T-helper 17 cell (primary cell): ENCODE measurements around the gene MSRB2. TPM values are rescaled to one million over a fixed set of nuclear protein-coding genes. Genes with fewer than 3 reads are reported as not detected.

Source experiments
- ATAC-seq: fragments of 150-1000 bp; cut with Tn5 transposase; 2 replicates; pipeline ENCODE4 v1.10.0; 2021; ENCODE audit warnings: mild to moderate bottlenecking, moderate library complexity
- DNase-seq, 3 donors: peaks; one replicate each; pipeline versions ENCODE4 v3.0.0 to v3.0.0-alpha.2; 2020 to 2021
- H3K9me3 ChIP-seq: one replicate; pipeline ENCODE4 v1.7.0; 2013; ENCODE audit warnings: low read length, mild to moderate bottlenecking; ENCODE audit not compliant: control insufficient read depth, poor library complexity, severe bottlenecking
- H3K27ac Mint-ChIP-seq: one replicate; pipeline ENCODE4 v1.8.0; 2022; ENCODE audit warnings: mild to moderate bottlenecking, moderate library complexity, mixed read lengths
- H3K27me3 Mint-ChIP-seq: one replicate; pipeline ENCODE4 v1.8.0; 2022; ENCODE audit warnings: mixed read lengths
- H3K36me3 Mint-ChIP-seq: one replicate; pipeline ENCODE4 v1.8.0; 2022; ENCODE audit warnings: low read depth, mixed read lengths
- H3K4me1 Mint-ChIP-seq: one replicate; pipeline ENCODE4 v1.8.0; 2022; ENCODE audit warnings: mild to moderate bottlenecking, mixed read lengths
- H3K4me3 Mint-ChIP-seq: one replicate; pipeline ENCODE4 v1.8.0; 2022; ENCODE audit warnings: mild to moderate bottlenecking, moderate library complexity, mixed read lengths
- total RNA-seq, 4 donors: library from RNA in 2 of 4; stranded (reverse) in 2 of 4; gene quantifications; one replicate each; pipeline ENCODE4 v1.2.3 and lab custom pipeline; 2022 to 2026

Gene MSRB2
- total RNA-seq, 2 donors from 2014 or later: 1.1 to 6.2 TPM

DNA sequence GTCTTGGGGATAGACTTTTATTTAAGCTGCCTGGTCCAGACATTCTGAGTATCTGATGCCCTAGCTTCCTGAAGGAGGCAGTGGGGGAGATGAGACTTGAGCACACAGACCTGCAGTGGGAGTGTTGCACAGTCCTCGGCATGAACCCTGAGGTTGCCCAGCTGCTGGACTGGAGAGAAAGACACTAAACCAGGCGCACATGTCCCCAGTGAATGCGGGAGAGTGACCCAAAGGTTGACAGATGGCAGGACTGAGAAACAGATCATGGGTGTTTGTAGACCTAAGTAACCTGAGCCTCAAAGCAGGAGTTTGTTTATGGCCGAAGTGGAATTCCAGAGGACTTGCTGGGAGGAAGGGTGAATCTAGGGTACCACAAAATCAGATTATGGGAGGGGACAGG lies 15.7 kb upstream of the MSRB2 start:
- Mint-ChIP-seq H3K27ac (no peak overlapping the region), H3K36me3 (peaks cover 3% of the 10 kb centered on the region), H3K27me3 (peaks cover 63% of the 10 kb centered on the region), H3K4me3 (no peak overlapping the region), H3K4me1 (no peaks in the 10 kb centered on the region)
- no peak for DNase-seq
- no peak for ATAC-seq
- H3K9me3 ChIP-seq: no peaks in the 10 kb centered on the region

DNA sequence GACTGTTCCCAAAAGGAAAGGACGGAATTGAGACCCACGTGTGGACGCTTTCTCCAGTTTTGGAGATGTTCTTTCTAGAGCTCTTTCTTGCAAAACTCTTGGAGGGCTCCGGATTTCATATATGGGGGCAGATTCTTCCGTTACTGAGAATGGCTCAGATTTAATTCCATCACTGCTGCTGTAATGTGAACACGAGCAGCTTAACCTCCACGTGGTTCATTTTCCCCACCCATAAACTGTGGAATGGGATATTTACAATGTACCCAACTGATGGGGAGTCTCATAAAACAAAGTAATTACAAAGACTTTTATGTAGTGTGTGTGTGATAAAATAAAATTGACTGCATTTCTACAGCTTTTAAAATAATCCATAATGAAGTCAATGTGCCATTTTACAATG lies 15.1 kb upstream of the MSRB2 start:
- H3K27me3 Mint-ChIP-seq: peaks cover 62% of the 10 kb centered on the region
- H3K9me3 ChIP-seq: no peaks in the 10 kb centered on the region
- H3K4me1 Mint-ChIP-seq: no peaks in the 10 kb centered on the region
- peaks cover 3% of the 10 kb centered on the region for H3K36me3 Mint-ChIP-seq
- ATAC-seq (no peak), DNase-seq (no peak)
- H3K4me3 Mint-ChIP-seq: no peak overlapping the region
- H3K27ac Mint-ChIP-seq: no peak overlapping the region

DNA sequence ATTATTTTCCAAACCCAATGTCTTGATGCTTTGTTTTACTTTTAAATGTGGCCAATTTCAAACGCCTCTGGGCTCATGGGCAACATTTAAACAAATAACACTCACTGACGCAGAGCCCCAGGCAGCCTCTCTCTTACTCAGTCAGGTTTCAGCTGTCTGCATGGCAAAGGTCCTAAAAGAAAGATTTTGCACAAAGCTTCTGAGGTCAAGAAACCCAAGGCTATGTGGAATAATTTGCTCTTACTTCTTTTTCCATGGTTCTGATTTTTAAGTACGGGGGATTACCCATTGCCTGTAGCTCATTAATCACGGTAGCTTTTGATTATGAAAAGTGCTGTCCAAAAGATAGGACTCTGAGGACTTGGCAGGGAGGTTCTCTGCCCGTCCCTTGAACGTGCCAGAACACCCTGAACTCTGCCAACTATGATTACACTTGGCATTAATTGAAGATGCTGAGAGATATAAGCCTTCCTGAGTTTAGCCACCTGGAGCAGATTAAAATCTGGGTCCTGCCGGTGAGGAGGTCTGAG lies 14.1 kb upstream of the MSRB2 start:
- Mint-ChIP-seq H3K4me3 (no peak overlapping the region), H3K27me3 (peaks cover 56% of the 10 kb centered on the region)

DNA sequence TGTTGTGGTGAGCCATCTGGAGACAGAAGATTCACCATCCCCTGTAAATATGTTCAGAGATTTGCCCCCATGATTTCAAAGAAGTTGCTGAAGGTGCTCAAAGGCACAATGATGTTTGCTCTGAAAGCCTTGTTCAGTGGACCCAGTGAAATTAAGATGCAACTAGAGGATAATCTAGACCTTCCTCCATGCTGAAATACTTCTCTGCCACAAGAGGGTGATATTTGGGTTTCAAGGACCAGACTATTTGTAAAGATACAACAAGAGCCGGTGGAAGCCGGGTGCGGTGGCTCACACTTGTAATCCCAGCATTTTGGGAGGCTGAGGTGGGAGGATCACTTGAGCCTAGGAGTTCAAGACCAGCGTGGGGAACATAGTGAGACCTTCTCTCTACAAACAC lies 13.5 kb upstream of the MSRB2 start:
- Mint-ChIP-seq H3K27ac (no peak overlapping the region), H3K27me3 (peaks cover 50% of the 10 kb centered on the region), H3K4me1 (no peaks in the 10 kb centered on the region), H3K36me3 (peaks cover 3% of the 10 kb centered on the region), H3K4me3 (no peak overlapping the region)
- ATAC-seq: no peak
- DNase-seq: no peak
- H3K9me3 ChIP-seq: no peaks in the 10 kb centered on the region

More for the DNA sequence above, 14.1 kb upstream of the MSRB2 start:
- Mint-ChIP-seq H3K4me1 (no peaks in the 10 kb centered on the region), H3K27ac (no peak overlapping the region), H3K36me3 (peaks cover 3% of the 10 kb centered on the region)
- no peaks in the 10 kb centered on the region for H3K9me3 ChIP-seq
- no peak for ATAC-seq
- DNase-seq: no peak

DNA sequence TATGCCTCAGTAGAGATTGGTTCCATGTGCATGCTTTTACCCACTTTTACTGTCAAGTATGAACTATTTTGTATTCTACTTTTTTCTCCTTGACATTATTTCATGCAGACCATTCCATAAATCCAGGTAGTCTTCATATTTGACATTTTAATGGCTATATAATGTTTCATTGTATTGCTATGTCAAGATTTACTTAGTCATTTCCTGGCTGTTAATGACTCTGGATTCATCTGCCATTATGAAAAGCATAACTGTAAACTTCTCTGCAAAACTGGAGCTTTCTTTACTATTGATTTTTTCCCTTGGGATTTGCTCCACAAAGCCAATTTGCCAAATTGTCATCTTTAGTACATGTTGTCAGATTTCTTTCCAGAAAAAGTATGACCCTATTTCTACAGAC lies 6.8 kb upstream of the MSRB2 start:
- H3K4me3 Mint-ChIP-seq: no peak overlapping the region
- no peaks in the 10 kb centered on the region for H3K4me1 Mint-ChIP-seq
- H3K27me3 Mint-ChIP-seq: peaks cover 5% of the 10 kb centered on the region
- DNase-seq (no peak), ATAC-seq (no peak)
- no peaks in the 10 kb centered on the region for H3K9me3 ChIP-seq
- H3K27ac Mint-ChIP-seq: no peak overlapping the region
- no peaks in the 10 kb centered on the region for H3K36me3 Mint-ChIP-seq

DNA sequence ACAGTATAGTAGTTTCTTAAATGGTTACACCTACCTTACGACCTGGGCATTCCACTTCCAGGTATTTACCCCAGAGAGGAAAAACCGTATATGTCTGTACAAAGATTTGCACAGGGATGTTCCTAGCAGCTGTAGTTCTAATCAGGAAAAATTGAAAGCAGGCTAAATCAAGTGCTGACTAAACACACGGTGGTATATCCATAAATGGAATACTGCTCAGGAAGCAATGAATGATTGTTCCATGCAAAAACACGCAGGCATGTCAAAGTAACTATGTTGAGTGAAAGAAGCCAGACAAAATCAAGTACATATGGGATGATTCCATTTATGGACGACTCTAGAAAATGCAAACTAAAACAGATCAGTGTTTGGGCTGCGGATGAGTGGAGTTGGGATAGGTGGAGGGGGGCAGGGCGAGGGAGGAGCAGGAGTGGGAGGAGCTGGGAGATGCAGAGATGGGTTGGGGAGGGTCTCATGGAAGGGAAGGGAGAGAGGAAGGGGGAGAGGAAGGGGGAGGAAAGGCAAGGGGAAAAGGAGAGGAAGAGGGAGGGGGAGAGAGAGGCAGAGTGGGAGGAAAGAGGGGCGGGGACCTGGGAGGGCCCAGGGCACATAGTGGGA lies 484 bp upstream of the MSRB2 start:
- no peak for DNase-seq
- H3K4me1 Mint-ChIP-seq: peaks cover 22% of the 10 kb centered on the region
- H3K9me3 ChIP-seq: no peaks in the 10 kb centered on the region
- H3K27me3 Mint-ChIP-seq: no peaks in the 10 kb centered on the region
- ATAC-seq: no peak
- H3K27ac Mint-ChIP-seq: peak overlapping the region; percentile 86
- H3K36me3 Mint-ChIP-seq: no peaks in the 10 kb centered on the region
- peak overlapping the region; percentile 93 for H3K4me3 Mint-ChIP-seq

DNA sequence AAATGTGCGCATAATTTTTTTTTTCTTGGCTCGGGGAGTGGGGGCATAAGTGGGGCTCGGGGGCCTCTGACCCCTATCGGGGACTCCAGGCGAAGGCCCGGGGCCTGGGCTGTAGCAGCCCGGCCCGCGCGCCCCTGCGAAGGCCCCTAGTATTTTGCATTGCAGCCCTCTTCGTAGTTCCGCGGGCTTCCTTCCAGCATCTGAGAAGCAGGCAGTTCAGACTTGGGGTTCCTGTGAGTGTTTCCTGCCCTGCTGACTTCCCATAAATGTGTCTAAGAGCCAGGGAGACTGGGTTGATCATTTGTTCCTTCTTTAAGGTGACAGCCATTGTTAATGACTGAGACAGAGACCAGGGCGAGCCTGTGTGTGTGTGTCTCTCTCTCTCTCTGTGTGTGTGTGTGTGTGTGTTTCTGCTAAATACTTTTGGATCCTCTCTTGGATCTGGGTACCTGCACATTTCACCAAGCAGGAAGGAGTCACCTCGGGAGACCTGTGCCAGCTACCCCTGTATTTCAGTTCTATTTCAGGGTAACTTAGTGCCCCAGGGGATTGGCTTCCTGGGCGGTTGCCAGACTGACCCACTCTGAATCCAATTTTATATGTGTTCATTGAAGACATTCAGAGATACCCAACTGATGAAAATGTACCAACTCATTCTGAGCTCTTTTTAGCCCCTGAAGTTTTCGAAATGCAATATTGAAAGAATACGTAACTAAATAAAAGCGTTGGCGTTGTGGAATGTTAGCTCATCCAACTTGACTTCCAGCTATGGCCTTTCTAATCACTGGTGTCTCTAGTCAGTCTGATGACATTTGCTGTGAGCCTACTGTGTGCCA lies 805 bp downstream of the MSRB2 start:
- Mint-ChIP-seq H3K36me3 (no peaks in the 10 kb centered on the region), H3K27ac (peak overlapping the region; percentile 91)

DNA sequence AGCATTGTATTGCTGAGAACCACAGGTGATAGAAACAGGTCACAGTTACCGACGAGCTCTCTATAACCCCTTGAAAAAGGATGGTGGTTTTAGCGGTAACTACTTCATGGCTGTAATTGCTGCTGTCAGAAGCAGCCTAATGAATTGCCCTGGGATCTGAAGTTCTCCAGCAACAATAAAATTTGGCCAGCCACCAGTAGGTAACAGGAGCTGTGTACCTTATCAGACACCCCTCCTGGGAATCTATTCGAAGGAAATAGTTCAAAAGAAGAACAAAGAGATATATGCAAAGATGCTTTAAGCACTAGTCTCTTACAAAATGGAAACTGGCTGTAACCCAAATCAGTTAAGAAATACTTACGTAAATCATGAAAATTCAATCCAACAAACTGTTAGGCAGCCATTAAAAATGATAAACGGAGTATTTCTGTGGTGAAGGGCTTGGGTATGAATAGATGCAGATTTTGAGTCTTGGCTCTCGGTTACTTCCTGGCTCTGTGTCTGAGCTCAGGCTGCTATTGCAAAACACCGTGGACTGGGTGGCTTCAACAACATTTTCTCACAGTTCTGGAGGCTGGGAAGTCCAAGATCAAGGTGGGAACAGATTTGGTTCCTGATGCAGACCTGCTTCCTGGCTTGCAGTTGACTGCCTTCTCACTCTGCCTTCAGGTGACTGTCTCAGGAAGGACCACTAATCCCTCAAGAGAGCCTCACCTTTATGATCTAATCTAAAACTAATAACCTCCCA lies 1.6 kb downstream of the MSRB2 start:
- H3K4me1 Mint-ChIP-seq: peaks cover 26% of the 10 kb centered on the region
- H3K27ac Mint-ChIP-seq: peak overlapping the region; percentile 91
- no peaks in the 10 kb centered on the region for H3K27me3 Mint-ChIP-seq
- H3K9me3 ChIP-seq: no peaks in the 10 kb centered on the region
- peak overlapping the region; percentile 93 for H3K4me3 Mint-ChIP-seq
- DNase-seq (no peak), ATAC-seq (peak; percentile 37)
- H3K36me3 Mint-ChIP-seq: no peaks in the 10 kb centered on the region

More for the DNA sequence above, 805 bp downstream of the MSRB2 start:
- peak in 1 of 3 donors; percentile 6 for DNase-seq
- Mint-ChIP-seq H3K27me3 (no peaks in the 10 kb centered on the region), H3K4me3 (peak overlapping the region; percentile 93), H3K4me1 (peaks cover 26% of the 10 kb centered on the region)
- H3K9me3 ChIP-seq: no peaks in the 10 kb centered on the region
- ATAC-seq: peak; percentile 46

DNA sequence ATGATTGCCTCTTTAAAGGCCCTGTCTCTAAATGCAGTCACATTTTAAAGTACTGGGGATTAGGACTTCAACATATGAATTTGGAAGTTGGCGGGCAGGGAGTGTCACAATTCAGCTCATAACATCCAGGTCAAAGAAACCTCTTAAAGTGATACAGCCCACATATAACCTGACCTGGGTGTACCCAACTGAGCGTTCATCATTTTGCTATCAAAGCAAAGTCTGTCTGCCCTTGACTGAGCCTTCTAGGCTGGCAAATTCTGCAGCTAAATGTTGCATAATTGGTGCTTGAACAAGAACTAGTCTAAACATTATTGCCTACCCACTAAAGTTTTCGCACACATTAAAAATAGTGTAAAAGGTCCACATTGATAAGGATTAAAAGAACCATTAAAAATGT lies 3.7 kb downstream of the MSRB2 start:
- ATAC-seq: no peak
- DNase-seq: no peak
- no peaks in the 10 kb centered on the region for H3K9me3 ChIP-seq
- Mint-ChIP-seq H3K36me3 (peaks cover under 1% of the 10 kb centered on the region), H3K4me1 (peaks cover 26% of the 10 kb centered on the region), H3K4me3 (no peak overlapping the region), H3K27me3 (no peaks in the 10 kb centered on the region), H3K27ac (no peak overlapping the region)

DNA sequence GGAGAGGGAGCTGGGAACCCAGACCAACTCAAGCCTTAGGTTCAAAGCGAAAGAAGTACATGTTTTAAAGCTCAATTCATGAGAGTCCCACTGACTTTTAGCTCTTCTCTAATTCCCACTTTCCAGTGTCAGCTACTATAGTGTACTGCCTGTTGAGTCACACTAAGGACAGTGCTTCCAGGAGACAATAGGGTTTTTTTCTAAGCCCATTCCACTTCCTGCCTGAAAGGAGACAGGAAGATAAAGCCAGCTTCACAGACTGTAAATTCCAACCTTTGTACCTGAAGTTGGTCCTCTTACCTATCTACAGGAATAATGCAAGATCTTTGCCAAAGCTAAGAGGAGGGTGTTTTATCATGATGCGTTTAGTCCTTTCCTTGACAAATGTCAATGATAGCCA lies 4.4 kb downstream of the MSRB2 start:
- no peak overlapping the region for H3K4me3 Mint-ChIP-seq
- H3K4me1 Mint-ChIP-seq: peaks cover 25% of the 10 kb centered on the region
- H3K36me3 Mint-ChIP-seq: peaks cover 7% of the 10 kb centered on the region
- H3K27me3 Mint-ChIP-seq: no peaks in the 10 kb centered on the region
- no peak for DNase-seq
- H3K27ac Mint-ChIP-seq: no peak overlapping the region
- no peak for ATAC-seq
- no peaks in the 10 kb centered on the region for H3K9me3 ChIP-seq

DNA sequence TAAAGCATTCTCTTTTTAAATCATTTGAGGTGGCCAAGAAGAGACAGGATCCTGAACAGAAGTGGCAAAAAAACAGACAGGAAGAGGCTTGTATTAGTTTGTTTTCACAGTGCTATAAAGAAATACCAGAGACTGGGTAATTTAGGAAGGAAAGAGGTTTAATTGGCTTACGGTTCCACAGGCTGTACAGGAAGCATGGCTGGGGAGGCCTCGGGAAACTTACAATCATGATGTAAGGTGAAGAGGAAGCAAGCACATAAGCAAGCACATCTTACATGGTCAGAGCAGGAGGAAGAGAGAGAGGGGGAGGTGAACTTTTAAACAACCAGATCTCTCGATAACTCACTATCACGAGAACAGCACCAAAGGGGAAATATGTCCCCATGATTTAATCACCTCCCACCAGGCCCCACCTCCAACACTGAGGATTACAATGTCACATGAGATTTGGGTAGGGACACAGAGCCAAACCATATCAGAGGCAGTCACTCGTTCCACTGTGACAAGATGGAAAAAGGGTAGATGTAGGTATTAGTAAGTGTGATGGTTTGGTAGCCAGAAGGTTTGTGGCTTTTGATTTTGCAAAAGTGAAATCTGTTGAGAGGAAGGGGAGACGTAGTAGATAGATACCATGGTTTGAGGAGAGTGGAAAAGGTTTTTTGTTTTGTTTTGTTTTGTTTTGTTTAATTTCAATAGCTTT lies 5.1 kb downstream of the MSRB2 start:
- no peak overlapping the region for H3K27ac Mint-ChIP-seq
- H3K4me1 Mint-ChIP-seq: peaks cover 23% of the 10 kb centered on the region
- peak overlapping the region; percentile 19 for H3K4me3 Mint-ChIP-seq
- H3K9me3 ChIP-seq: no peaks in the 10 kb centered on the region
- peaks cover 13% of the 10 kb centered on the region for H3K36me3 Mint-ChIP-seq
- H3K27me3 Mint-ChIP-seq: no peaks in the 10 kb centered on the region
- DNase-seq (no peak), ATAC-seq (no peak)

DNA sequence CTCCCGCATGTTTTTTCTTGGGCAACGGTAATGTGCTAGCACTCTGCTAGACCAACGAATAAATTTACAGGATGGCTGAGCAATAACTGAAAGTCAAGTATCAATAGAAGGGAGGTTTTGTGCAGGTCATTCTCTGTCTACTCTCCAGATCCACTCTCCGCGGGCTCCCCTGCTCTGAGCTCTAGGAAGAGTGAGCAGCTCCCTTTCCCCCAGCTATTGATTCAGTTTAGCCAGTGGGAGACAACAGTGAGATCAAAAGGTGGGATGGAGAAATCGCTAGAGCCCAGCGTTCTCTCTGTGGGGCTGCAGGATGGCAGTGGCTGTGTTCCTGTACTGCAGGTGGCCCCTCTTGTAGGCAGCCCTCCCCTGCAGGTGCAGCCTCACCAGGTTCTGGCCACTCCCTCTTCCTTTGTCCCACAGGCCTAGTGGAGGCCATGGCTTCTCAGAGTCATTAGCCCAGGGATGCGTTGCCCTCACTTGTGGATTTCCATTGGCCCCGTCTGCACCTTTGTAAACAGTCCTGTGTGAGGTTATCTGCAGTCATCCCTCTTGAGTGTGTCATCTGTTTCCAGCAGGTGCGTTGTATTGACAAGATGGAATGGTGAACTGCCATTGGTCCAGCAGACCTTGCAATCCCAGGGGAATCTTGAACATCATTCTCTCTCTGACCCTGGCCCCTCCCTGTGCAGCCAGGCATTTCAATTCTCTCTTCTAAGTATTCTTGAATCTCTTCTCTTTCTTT lies 11.1 kb downstream of the MSRB2 start:
- Mint-ChIP-seq H3K27ac (no peak overlapping the region), H3K36me3 (peaks cover 18% of the 10 kb centered on the region), H3K4me3 (no peak overlapping the region), H3K27me3 (no peaks in the 10 kb centered on the region), H3K4me1 (peaks cover 2% of the 10 kb centered on the region)
- ATAC-seq: no peak
- no peaks in the 10 kb centered on the region for H3K9me3 ChIP-seq
- no peak for DNase-seq
